Effector CD8-positive, alpha-beta T cell (primary cell): Measurements from ENCODE around the gene TTC27.
"Not testable (repeated sequence)": the region's sequence is repeated elsewhere in the genome, so short reads cannot be mapped to it uniquely, and the experiment has no call there.

Experiments
- DNase-seq: peaks from one replicate; lab custom pipeline; 2025; lab: John Stamatoyannopoulos, UW

The TTC27 gene

DNA sequence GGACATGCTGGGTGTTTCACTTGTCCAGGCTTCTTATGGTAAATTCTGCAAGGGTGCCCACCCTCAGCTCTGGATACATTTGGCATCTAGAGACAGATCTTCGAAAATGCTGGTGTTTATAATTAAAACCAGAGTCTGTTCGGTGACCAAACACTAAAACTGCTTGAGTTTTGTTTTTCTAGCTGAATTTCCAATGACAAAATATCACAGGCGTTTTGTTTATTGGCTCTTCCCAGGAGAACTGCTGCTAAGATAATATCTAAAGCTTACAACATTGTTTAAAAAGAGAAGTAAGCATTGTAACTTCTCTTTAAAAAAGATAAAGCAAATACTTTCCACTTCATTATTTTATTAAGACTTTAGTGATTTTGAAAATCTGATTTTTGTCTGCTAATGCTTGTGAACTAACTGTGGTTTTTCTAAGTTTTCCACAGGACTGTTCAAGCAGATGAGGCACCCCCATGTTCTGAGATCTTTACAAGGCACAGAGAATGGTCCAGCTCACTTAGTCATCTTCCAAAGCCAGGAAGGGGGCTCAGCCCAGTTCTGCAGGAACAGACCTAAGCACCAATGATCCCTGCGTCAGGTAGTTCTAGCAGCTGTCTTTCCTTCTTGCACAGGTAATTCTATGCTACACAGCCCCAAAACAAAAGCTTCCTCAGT lies 224.1 kb downstream of the TTC27 start:
- no peak for DNase-seq

DNA sequence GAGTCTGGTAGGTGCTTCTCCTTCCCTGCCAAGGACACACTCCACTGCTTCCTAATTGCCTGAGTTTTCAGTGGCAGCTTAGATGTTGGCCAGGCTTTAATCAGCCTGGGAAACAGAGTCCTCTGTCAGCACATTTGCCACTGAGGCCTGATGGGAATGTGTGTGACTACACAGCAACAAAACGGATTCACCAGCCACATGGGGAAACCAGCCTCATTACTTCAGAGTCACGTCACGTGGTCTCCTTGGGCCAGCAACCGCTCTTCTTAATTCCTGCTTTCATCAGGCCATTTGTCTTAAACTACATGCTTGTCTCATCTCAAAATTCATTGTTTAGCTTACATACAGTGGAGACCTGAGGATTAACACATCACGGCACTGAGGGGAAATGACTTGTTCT lies 225.0 kb downstream of the TTC27 start:
- DNase-seq: no peak

DNA sequence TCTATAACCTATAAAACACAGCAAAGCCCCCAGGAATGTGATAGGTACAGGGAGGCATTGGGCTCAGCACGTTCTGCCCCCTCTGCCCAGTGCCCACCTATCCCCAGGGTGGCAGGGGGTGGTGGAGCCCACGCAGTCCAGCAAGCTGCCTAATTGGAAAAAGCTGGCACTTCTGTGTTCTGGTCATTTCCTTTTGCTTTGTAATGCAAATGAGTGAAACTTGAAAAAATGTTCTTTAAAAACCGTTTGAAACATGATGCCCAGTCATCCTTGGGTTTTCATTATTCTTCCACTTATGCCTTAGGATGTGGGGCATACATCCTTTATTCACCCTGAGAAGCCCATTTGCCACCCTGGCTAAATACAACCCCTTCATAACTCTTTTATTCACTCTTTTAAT lies 229.0 kb downstream of the TTC27 start:
- no peak for DNase-seq

DNA sequence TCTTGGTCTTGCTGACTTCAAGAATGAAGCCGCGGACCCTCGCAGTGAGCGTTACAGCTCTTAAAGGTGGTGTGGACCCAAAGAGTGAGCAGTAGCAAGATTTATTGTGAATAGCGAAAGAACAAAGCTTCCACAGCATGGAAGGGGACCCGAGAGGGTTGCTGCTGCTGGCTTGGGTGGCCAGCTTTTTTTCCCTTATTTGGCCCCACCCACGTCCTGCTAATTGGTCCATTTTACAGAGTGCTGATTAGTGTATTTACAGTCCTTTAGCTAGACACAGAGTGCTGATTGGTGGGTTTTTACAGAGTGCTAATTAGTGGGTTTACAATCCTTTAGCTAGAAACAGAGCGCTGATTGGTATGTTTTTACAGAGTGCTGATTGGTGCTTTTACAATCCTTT lies 230.9 kb downstream of the TTC27 start:
- DNase-seq: no peak

DNA sequence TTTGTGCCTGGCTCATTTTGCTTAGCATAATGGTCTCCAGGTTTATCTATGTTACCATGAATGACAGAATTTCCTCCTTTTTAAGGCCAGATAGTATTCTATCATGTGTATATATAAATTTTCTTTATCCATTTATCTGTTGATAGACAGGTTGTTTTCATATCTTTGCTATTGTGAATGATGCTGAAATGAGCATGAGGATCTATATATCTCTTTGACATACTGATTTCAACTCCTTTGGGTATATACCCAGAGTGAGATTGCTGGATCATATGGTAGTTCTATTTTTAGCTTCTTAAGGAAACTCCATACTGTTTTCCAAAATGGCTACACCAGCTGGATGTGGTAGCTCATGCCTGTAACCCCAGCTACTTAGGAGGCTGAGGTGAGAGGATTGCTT lies 232.5 kb downstream of the TTC27 start:
- no peak for DNase-seq

DNA sequence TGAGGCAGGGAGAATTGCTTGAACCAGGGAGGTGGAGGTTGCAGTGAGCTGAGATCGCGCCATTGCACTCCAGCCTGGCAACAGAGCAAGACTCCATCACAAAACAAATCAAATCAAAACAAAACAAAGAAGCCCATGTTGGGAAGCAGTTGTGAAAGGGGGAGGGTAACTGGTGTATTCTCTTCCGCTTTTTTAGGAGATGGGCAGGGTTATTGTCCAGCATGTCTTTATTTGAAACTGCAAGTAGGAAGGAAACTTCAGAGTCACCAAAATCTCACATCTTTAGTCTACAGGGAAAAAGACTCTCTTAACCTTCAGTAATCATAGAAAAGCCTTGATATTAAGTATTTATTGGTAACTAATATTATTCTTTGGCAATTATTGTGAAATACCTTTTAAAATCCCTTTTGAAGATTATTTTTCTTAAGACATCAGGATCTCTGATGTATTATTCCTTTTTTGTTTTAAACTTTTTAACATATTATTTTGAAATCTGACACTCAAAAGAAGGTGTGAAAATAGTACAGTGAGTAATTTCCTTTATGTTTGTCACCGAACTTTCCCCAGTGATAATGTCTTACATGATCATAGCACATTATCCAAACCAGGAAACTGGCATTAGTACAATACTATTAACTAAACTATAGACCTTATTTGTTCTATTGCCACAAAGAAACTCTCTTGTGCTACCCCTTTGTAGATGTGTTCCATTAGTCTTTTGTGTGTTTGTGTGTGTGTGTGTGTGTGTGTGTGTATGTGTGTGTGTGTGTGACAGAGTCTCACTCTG lies 234.6 kb downstream of the TTC27 start:
- DNase-seq: no peak

- DNase-seq: no peak
These were observed 235.5 kb downstream of the TTC27 start for GRCh38 chr2:32863326-32863725.

DNA sequence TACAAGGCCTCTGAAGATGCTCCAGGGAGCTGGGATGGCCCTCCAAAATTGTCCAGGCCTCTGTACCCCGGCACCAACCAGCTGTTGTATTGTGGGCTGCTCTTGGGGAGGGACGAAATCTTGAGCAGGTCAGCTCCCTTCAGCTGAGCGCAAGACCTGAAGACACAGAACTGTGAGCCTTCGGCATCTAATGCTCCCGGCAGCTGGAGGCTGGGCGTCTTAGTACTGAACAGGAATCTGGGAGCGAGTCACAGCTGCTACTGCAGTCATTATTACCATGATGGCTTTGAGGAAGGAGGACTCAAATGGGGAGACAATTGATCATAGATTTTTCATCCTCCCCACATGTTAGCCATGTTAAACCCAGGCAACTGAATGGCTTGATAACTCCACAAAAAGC lies 236.0 kb downstream of the TTC27 start:
- no peak for DNase-seq

DNA sequence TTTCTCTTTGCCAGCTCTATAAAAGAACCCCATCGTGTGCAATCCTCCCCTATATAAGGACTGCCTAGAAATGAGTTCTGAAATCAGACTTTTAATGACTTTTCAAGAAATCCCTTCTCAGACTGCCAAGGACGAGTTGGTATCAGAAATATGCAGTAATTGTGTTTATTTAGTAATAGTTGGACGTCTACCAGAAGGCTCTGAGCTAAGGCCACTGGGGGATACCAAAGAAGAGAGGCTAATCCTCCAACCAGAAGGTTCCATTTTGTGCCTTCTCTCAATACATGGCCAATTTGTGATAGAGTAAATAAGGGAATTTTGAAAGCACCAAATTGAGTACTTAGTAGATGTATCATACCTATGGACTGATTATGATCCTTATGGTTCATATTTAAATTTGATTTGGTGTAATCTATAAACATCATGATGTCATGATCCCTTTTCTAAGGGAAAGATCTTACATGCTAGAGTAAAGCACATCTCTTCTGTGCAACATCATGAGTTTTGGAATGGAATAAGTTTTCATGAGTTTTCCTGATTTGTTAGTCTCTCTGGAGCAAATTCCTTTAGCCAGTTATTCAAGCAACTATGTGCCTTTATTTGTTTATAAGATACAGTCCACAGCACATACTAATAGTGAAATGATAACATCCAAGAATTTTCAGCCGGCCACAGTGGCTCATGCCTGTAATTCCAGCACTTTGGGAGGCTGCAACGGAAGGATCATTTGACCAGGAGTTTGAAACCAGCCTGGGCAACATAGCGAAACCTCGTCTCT lies 236.7 kb downstream of the TTC27 start:
- no peak for DNase-seq

DNA sequence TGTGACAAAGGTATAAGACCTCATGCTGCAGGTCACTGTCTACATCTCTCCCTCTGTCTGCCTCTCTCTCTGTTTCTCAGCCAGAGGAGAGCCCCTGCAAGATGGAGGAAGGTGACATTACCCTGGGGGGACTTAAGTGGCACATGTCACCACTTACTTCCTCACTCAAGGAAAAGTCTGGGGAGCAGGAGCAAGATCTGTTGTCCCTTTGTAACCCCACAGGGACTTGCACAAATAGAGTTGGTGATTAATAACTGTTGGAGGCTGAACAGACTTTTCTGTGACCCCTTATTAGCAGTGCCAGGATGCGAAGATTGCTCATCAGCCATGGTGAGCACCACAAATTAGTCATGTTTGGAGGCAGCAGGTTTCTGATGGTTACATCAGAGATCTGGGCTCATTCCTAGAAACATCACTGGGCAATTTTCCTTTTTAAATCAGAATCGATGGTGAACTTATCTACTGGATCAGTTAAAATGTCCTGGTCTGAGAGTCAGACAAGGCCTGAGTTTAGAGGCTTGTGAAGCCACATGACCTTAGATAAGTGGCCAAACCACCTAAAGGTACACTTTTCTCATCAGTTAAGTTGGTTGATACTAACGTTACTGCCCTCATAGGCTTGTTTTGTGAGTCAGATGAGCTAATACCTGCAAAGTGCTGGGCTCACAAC lies 237.7 kb downstream of the TTC27 start:
- DNase-seq: no peak

DNA sequence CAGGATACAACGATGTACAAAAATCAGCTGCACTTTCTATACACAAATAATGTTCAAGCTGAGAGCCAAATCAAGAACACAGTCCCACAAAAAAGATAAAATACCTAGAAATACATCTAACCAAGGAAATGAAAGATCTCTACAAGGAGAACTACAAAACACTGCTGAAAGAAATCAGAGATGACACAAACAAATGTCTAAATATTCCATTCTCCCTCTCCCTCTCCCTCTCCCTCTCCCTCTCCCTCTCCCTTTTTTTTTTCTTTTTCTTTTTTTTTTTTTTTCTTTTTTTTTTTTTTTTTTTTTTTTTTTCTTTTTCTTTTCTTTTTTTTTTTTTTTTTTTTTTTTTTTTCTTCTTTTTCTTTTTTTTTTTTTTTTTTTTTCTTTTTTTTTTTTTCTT lies 238.6 kb downstream of the TTC27 start:
- not testable (repeated sequence) for DNase-seq
